Measurements from ENCODE around the gene SPEM3. TPM values are rescaled to one million over a fixed set of nuclear protein-coding genes. Genes with fewer than 3 reads are reported as not detected.

The SPEM3 gene
- total and polyA plus RNA-seq, 2 donors (not counting 3 experiments of a cell fraction or from before 2014, with no cell fraction given), result not detected

- DNase-seq (ENCODE audit: low read depth, low spot score), result peak; percentile 41
- no peaks in the 10 kb centered on the region for H3K27me3 ChIP-seq (ENCODE audit: control insufficient read depth in 2 of 2, insufficient read depth in 2 of 2, low read length in 2 of 2)
- H3K4me1 ChIP-seq (ENCODE audit: control insufficient read depth, extremely low read depth, insufficient read depth, low read length), result peaks cover 12% of the 10 kb centered on the region
- peak overlapping the region; percentile 39 for H3K4me2 ChIP-seq (ENCODE audit: insufficient read depth, low read length)
- dilution Hi-C loops (cut with MboI; ENCODE audit: extremely low pct_ligation_motif_present, low sequenced_read_pairs), result no loop called here
- H3K4me3 ChIP-seq (replicated peaks in 1 of 3; ENCODE audit: insufficient read depth in 1 of 3, low read depth in 1 of 3, low read length in 3 of 3), result peak overlapping the region; percentile 38 to 59 (median 52)
- ChIA-PET CTCF (interaction anchor here (0.6 to 2.9 kb wide), 11 partner anchors 11 to 282 kb away, joined by 3 to 40 read pairs (median 3); partner anchors contain the start of genes PLSCR3, TMEM102, TMEM95 and TP53), POLR2A (interaction anchor here (0.7 to 1.4 kb wide), 9 partner anchors 10 to 228 kb away, joined by 3 to 14 read pairs (median 5); partner anchors contain the start of genes MPDU1, PLSCR3, POLR2A and TMEM102)
- intact Hi-C loops (cut with micrococcal nuclease), result loop anchor here (1.0 to 2.0 kb wide), 5 partner anchors 11 to 282 kb away; partner anchors contain the start of genes PLSCR3, POLR2A, SENP3 and TMEM102
- peak; percentile 4 for FAIRE-seq
- no peaks in the 10 kb centered on the region for H3K9me1 ChIP-seq (replicated peaks; ENCODE audit: control insufficient read depth, extremely low read depth, insufficient read depth, low read length)
- no peaks in the 10 kb centered on the region for H4K20me1 ChIP-seq (replicated peaks; ENCODE audit: control insufficient read depth, extremely low read depth, insufficient read depth, low read length)
- H3K27ac ChIP-seq (ENCODE audit: insufficient read depth, low read depth, low read length), result no peak overlapping the region
- peaks cover 0 to 11% of the 10 kb centered on the region in 2 experiments for H3K36me3 ChIP-seq (ENCODE audit: control insufficient read depth in 2 of 2, extremely low read depth in 1 of 2, insufficient read depth in 2 of 2, low read length in 2 of 2)
- H3K79me2 ChIP-seq (ENCODE audit: control insufficient read depth, insufficient read depth, low read length), result peaks cover 4% of the 10 kb centered on the region
- BruUV-seq (replicated peaks), result TSS peak; percentile 74
- H2AFZ ChIP-seq (ENCODE audit: low read depth, low read length), result peak overlapping the region; percentile 78
- H3K9me3 ChIP-seq (replicated peaks; ENCODE audit: control insufficient read depth, insufficient read depth, low read length), result no peaks in the 10 kb centered on the region
- H3K9ac ChIP-seq (replicated peaks; ENCODE audit: extremely low read depth, insufficient read depth, low read length), result peak overlapping the region; percentile 41
- TF ChIP-seq POLR2AphosphoS5 (IDR thresholded peaks at IDR 0.05; ENCODE audit: insufficient read depth, low read depth, low read length), result no peak
These were observed 23.8 kb upstream of the SPEM3 start for GRCh38 chr17:7404737-7405349.

GRCh38 chr17:7405350-7406234 lies 23.1 kb upstream of the SPEM3 start:
- POLR2A ChIA-PET, result no interaction called here

More at GRCh38 chr17:7405350-7406234, 23.1 kb upstream of the SPEM3 start:
- peak overlapping the region; percentile 38 to 59 (median 52) for H3K4me3 ChIP-seq (replicated peaks in 1 of 3; ENCODE audit: insufficient read depth in 1 of 3, low read depth in 1 of 3, low read length in 3 of 3)
- H3K9me1 ChIP-seq (replicated peaks; ENCODE audit: control insufficient read depth, extremely low read depth, insufficient read depth, low read length), result no peaks in the 10 kb centered on the region
- H4K20me1 ChIP-seq (replicated peaks; ENCODE audit: control insufficient read depth, extremely low read depth, insufficient read depth, low read length), result no peaks in the 10 kb centered on the region
- dilution Hi-C loops (cut with MboI; ENCODE audit: extremely low pct_ligation_motif_present, low sequenced_read_pairs), result no loop called here
- no TSS peak for BruUV-seq (replicated peaks)
- peaks cover 0 to 15% of the 10 kb centered on the region in 2 experiments for H3K36me3 ChIP-seq (ENCODE audit: control insufficient read depth in 2 of 2, extremely low read depth in 1 of 2, insufficient read depth in 2 of 2, low read length in 2 of 2)
- TF ChIP-seq JUN (IDR thresholded peaks at IDR 0.05; ENCODE audit: borderline replicate concordance, insufficient read depth, insufficient read length, low read depth), result no peak
- TF ChIP-seq MYC (IDR thresholded peaks at IDR 0.05; ENCODE audit: low read depth, low read length), result no peak
- no peak for TF ChIP-seq GATA2 (IDR thresholded peaks at IDR 0.05; ENCODE audit: insufficient read depth, insufficient read length, low read depth, low read length)
- TF ChIP-seq MAX (IDR thresholded peaks at IDR 0.05; ENCODE audit: insufficient read depth, insufficient read length), result no peak
- TF ChIP-seq EZH2 (IDR thresholded peaks at IDR 0.05; ENCODE audit: borderline replicate concordance, low read depth, low read length, severe bottlenecking), result no peak
- no peak for TF ChIP-seq POLR2AphosphoS5 (IDR thresholded peaks at IDR 0.05; ENCODE audit: insufficient read depth, low read depth, low read length)
- no peaks in the 10 kb centered on the region for H3K9me3 ChIP-seq (replicated peaks; ENCODE audit: control insufficient read depth, insufficient read depth, low read length)
- H3K27ac ChIP-seq (ENCODE audit: insufficient read depth, low read depth, low read length), result no peak overlapping the region
- intact Hi-C loops (cut with micrococcal nuclease), result loop anchor here (2.0 kb wide), 2 partner anchors 155 to 281 kb away; partner anchors contain the start of genes SENP3 and TP53
- no peak for DNase-seq (ENCODE audit: low read depth, low spot score)
- H3K79me2 ChIP-seq (ENCODE audit: control insufficient read depth, insufficient read depth, low read length), result peaks cover 4% of the 10 kb centered on the region
- peak overlapping the region; percentile 39 for H3K4me2 ChIP-seq (ENCODE audit: insufficient read depth, low read length)
- CTCF ChIA-PET, result interaction anchor here (1.0 to 1.2 kb wide), 3 partner anchors 11 to 155 kb away, joined by 3 read pairs; partner anchors contain the start of genes PLSCR3 and SENP3
- H3K27me3 ChIP-seq (ENCODE audit: control insufficient read depth in 2 of 2, insufficient read depth in 2 of 2, low read length in 2 of 2), result no peaks in the 10 kb centered on the region
- peak overlapping the region; percentile 78 for H2AFZ ChIP-seq (ENCODE audit: low read depth, low read length)
- no peak for FAIRE-seq
- peak overlapping the region; percentile 41 for H3K9ac ChIP-seq (replicated peaks; ENCODE audit: extremely low read depth, insufficient read depth, low read length)
- peaks cover 12% of the 10 kb centered on the region for H3K4me1 ChIP-seq (ENCODE audit: control insufficient read depth, extremely low read depth, insufficient read depth, low read length)

Measured in endothelial cell of umbilical vein (primary cell).